ENCODE data around the gene PAPSS1.

Gene PAPSS1

DNA sequence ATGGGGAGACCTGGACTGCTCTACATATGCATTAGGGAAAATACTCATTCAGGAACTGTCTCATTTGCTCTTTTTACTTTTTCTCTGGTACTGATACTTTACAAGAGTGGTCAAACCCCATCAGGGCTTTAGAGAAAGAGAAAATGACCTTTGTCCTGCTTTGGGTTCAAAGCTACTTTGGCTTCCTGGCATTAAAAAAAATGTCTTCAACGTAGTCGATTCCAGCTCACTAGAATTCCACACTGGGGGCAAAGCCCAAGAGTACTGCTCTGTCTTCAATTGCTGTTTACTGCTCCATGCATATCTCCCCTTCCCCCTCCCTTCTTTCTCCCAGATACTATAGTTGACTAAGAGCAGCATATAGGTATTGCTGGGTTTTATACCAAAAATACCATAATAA is 98.0 kb downstream of the PAPSS1 start:
- DNase-seq: no peak

DNA sequence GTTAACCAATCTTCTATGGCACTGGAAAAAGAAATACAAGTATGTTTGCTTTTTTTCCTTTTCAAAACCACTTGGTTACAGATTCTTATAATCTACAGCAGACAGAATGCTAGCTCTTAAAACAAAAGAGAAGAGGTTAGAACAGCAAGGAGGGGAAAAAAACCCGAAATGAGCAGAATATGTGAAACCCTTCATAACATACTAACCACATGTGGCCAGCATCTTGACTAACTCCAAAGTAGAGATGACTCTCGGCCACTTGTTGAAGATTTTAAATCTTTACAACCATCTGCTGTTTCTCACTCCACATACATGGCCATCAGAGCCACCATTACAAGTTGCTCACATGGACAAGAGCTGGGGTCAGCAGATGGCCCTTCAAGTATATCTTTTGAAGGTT is 100.3 kb downstream of the PAPSS1 start:
- DNase-seq: no peak

DNA sequence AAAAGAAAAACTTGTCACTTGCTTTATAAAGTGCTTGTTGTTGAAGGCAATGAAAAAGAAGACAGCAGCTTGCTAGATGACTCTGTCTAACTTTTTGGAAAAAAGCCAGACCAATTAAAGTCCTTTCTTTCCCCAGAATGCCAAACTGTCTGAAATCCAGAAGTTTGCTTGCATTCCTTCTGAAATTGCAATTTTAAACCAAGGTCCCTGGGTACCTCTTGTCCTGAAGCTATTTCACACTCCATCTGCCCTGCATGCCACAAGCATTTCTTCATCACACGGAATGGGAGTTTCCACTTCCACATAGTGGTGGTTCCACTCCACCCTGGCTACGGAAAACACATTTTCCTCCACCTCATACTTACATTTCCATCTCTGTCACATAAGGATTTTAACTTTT is 101.0 kb downstream of the PAPSS1 start:
- no peak for DNase-seq

DNA sequence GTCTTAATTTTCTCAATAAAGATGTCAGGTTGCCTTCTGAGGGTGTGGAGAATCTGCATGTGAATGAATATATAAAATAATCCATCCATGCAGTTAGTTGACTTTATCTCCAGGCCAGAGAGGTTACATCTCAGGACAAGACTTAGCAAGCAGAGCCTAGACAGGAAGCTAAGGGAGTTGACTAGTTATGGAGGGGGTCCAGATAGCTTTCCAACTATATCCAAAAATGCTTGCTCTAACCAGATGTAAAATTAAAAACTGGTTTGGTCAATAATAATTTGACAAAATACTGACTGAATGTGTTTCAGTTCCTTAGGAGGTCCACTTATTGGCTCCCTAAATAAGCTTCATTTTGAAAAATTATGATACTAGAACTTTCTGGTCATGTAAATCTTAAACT is 101.4 kb downstream of the PAPSS1 start:
- DNase-seq: no peak

DNA sequence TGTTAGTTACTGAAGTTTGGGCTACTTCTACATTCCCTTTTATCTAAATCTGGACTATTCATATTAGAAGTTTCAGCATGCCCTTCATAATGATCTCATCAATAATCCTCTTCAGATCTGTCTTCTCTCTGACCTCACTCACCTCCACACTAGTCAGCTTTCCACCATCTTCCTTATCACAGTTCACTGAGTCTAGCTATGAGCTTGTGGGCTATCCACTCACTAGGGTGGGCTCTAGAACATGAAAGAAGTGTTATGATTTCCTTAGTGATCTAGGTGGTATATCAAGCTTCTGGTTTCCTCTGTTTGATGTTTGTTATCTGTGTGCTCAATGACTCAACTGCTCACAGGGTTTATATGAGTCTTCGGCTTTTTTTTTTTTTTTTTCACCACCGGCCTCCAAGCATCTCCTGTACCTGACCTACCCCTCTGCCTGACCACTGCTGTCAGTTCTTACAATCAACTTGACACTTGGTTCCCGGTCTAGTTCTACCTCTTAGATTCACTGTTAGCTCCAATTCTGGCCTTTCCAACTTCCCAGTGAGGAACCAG is 103.1 kb downstream of the PAPSS1 start:
- no peak for DNase-seq

DNA sequence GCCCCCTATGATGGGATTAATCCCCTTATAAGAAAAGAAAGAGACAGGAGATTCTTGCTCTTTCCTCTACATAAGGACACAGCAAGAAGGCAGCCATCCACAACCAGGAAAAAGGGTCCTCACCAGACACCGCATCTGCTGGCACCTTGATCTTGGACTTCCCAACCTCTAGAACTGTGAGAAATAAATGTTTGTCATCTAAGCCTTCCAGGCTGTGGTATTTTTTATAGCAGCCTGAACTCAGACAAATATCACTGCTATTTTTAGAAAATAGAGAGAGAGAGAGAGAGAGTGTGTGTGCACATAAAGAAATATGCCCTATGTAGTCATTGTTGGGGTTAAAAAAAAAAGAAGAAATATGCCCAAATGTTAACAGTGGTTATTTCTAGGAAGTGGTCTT is 104.2 kb downstream of the PAPSS1 start:
- DNase-seq: no peak

DNA sequence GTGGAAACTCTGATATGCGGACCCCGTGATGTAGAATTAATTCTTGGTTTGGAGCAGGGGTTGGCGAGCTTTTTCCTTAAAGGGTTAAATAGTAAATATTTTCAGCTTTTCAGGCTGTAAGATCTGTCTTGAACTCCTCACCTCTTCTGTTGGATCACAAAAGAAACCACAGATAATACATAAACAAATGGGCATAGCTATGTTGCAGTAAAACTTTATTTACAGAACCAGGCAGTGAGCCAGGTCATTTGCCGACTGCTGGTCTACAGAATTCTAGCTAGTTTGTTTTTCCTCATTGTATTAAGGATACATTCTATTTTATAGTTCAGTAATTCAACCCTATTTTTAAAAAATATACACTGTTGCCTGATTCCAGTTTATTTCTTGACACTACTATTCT is 116.6 kb downstream of the PAPSS1 start:
- DNase-seq: no peak

DNA sequence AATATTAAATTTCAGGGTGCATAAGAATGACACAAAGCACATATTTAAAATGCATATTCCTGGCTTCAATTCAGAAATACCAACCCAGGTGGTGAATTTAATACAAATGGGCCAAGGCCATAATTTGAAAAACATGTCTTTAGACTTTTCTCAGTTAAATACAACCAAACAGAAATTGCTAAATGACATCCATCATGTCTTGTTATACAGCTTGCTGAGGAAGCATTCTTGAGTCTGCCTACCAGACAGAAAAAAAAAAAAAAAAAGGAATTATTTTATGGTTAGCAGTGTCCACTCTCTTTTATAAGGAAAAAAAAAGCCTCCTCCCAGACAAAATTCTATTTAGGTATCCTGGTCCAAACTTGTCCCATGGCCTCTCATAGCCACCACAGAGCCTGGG is 119.1 kb downstream of the PAPSS1 start:
- DNase-seq: no peak

DNA sequence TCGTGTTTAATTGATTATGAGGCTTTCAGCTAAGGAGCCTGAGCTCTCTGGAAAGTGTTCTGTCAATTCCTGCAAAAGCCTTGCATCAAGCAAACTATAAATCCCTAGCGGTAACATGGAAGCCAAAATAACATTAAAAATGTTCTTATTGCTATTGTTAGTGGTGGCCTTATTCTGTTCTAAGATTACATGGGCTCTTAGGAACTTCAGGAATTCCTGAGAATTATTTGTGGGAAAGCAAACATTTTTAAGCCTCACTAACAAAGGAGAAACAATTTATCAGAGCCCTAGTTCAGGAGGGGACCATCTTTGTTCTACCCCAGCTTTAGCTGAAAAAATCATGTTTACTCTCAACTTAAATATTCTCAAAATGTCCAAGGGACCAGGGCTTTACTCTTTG is 119.6 kb downstream of the PAPSS1 start:
- no peak for DNase-seq

DNA sequence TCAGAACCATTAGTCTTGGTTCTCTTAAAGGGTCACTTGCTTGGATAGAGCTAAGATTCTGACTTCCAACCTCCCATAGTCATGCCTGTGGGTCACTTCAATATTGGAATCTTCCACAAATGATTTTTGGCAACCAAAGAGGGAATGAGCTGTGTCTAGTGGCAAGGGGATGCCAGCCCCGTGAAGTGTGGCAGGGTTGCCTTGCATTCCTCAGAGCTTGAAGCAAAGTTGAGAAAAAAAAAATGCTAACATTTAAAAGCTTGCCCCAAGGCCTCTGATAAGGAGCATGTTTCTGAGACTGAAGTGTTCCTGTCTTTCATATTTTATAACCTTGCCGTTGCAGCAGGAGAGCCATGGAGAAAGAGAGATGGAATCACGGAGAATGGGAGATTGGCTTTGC is 120.2 kb downstream of the PAPSS1 start:
- no peak for DNase-seq

DNA sequence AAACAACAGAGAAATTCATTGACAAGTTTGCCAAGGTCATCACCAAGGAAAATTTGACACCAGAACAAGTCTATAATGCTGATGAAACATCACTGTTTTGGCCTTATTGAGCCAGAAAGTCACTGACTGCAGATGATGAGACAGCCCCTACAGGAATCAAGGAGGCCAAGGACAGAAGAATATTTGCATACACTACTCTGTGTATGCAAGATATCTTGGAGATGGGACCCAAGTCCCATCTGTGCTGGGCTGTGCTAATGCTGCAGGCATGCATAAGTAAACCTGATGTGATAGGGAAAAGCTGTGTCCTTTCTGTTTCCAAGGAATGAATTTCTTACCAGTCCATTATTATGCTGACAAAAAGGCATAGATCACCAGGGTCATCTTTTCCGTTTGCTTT is 126.8 kb downstream of the PAPSS1 start:
- no peak for DNase-seq

DNA sequence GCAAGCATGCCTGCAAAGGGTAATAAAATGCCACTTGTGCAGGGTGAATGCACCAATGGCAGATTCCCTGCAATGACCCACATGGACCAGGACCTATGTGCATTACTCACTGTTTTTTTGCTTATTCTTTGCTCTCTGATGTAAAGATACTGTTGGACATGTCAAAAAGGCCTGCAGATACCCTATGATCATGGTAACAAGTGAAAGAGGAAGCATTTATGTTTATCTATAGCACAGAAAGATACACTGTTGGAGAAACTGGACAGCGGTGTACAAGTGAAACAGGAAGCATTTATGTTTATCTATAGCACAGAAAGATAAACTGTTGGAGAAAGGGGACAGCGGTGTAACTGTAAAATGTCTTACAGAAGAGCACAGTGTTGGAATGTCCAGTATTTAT is 127.5 kb downstream of the PAPSS1 start:
- no peak for DNase-seq

DNA sequence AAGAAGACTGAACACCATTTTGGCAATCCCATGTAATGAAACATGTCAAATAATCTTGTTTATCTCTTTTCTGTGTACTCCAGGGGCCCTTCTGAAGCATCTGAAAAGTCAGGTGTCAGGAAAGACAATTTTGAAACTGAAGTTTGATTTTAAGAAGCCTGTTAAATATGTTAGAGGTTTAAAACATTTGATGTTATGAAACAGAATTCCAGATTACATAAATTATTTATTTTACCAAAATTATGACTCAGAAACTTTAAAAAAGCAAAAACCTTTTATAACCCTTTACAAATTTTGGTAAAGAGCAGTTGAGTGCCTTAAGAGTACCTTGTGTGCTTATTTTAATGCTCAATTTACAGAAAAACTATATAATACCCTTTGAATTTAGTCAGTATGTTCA is 130.8 kb downstream of the PAPSS1 start:
- DNase-seq: no peak

DNA sequence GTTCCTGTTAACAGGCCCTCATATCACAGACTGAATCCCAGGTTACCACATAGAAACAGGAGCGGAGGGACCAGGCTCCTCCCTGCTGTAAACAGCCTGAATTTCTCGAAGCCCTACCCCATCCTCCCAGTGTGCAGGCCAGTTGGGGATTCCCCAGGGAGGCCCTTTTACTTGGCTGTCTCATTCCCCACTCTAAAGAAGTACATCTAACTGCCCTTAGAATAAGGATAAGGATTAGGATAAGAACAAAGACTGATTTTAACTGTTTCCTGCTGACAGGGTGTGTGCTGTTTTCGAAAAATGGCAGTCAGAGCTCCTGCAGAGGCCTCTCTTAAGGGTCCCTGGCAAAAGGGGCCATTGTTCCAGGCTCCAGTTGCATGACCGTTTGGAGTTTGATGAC is 133.7 kb downstream of the PAPSS1 start:
- no peak for DNase-seq

DNA sequence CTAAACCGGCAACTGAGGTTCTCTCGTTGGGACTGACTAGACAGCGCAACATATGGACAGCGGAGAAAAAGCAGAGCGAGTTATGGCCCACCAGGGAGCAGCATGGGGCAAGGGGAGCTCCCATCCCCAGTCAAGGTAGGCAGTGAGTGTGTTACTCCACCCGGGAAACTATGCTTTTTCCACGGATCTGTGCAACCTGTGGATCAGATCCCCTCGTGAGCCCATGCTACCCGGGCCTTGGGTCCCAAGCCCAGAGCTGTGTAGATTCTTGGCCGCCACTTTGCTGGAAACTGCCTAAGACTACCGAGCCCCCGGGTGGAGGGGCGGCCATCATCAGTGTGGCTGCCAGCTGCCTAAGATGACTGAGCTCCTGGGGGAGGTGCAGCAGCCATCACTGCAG is 140.9 kb downstream of the PAPSS1 start:
- DNase-seq: no peak

DNA sequence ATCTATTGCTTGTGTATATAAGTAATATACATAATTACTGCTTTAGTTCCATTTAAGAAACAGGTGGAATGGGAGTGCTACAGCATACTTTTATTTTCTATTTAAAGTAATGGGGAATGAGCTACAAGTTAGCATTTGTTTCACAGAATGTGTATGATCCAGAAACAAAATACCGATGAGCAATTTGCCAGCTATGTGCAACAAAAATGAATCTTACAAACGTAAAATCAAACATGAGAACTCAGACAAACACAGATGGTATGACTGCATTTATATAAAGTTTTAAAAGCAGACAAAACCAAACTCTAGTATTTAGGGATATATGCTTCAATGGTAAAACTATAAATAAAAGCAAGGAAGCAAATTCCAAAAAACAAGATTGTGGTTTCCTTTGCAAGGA is 141.7 kb downstream of the PAPSS1 start:
- no peak for DNase-seq

DNA sequence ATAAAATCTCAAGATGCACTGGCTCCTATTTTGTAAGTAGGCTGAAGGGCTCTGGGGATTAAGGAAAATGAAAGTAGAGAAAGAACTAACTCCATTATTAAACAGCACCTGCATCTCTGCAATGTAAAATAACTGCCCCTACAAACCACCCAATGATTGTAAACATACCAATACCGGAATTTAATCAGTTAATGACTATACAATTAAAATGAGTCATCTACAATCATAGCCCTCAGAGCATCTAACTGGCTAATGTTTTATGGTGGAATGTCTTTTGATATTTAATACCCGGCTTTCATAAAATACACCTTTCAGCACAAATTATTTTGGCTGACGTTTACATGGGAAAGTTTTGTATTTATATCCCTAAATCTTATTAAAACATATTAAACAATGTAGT is 142.3 kb downstream of the PAPSS1 start:
- DNase-seq: no peak

DNA sequence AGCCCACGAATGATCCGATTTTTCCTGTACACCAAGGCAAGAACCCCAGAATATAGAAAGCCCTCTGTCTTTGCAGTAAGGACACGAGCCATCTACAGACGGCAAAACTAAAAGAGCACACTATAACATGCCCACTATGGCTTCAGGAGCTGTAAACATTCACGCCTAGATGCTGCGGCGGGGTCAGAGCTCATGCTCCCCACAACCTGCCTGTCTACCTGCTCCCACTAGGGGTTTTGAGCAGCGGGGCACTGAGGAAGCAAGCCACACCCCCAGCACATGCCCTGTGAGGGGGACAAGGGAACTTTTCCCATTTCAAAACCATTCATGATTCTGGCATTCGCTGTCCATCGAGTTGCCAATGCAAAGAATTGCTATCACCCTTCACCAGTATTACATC is 144.8 kb downstream of the PAPSS1 start:
- no peak for DNase-seq

DNA sequence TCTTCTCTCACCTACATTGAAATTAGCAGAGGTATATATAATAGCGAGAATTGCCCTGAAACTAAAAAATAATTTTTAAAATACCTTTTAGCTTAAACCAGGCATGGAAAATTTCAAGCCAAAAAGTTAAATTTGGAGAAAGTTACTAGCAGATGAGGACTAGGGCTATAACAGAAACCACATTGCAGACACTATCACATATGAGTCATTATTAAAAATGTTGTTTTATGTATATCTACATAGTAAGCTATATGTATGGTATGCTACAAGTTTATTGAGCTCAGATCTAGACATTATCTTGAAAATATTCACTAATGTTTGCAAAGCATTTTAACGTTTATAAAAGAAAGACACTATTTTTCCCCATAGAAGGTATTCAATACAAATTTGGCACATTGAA is 147.8 kb downstream of the PAPSS1 start:
- DNase-seq: no peak

DNA sequence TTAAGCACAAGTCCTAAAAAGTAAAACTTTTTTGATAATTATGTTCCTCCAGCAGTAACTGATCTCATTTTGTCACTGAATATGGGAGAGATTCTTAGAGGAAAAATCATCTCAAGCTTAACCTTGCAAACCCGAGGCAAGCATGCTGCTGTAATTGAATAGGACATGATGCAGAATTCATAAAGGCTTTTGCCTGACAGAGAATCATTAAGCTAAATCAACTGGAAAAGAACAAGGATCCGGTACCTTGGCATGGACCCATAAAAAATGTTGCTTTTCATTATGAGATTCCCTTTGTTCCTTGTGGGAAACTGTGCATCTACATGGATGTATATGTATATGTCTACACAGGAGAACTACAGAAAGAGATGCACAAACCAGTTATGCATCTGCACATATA is 149.1 kb downstream of the PAPSS1 start:
- no peak for DNase-seq

DNA sequence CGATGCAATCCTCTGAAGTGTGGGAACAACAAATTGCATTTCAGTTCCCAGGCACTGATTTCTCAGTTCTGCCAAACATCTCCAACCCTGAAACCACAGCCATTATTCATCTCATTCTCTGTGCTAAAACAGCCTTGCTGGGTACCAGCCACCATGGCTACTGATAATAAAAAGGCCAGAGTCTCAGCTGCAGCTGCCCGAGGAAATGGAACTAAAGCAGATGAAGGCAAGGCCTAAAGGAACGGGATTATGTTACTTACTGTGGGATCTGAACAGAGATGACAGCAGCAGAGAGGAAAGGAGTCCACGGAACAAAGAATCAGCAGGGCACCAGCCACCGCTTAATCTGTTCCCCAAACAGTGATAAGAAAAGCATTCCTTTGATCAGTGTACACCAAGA is 155.7 kb downstream of the PAPSS1 start:
- no peak for DNase-seq
